GM19238 (cell line): ENCODE results near the gene DHRS4.
A peak's percentile ranks its signal among the peaks of the same experiment; 100 is the strongest.
"Not testable (repeated sequence)": the region's sequence is repeated elsewhere in the genome, so short reads cannot be mapped to it uniquely, and the experiment has no call there.

Source experiments
- DNase-seq: peaks from one replicate; pipeline ENCODE4 v3.0.0; 2011; ENCODE audit warnings: low spot score; ENCODE audit not compliant: insufficient read length

The DHRS4 gene

DNA sequence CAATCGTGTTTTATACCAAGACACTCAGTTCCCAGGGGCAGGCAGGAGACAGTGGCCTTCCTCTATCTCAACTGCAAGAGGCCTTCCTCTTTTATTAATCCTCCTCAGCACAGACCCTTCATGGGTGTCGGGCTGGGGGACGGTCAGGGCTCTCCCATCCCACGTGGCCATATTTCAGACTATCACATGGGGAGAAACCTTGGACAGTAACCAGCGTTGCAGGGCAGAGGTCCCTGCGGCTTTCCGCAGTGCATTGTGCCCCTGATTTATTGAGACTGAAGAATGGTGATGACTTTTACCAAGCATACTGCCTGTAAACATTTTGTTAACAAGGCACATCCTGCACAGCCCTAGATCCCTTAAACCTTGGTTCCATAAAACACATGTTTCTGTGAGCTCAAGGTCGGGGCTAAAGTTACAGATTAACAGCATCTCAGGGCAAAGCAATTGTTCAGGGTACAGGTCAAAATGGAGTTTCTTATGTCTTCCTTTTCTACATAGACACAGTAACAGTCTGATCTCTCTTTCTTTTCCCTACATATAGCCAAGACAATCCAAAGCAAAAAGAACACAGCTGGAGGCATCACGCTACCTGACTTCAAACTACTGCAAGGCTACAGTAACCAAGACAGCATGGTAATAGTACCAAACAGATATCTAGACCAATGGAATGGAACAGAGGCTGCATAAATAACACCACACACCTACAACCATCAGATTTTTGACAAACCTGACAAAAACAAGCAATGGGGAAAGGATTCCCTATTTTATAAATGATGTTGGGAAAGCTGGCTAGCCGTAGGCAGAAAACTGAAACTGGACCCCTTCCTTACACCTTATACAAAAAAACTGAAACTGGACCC is 28.6 kb downstream of the DHRS4 start:
- DNase-seq, result not testable (repeated sequence)

DNA sequence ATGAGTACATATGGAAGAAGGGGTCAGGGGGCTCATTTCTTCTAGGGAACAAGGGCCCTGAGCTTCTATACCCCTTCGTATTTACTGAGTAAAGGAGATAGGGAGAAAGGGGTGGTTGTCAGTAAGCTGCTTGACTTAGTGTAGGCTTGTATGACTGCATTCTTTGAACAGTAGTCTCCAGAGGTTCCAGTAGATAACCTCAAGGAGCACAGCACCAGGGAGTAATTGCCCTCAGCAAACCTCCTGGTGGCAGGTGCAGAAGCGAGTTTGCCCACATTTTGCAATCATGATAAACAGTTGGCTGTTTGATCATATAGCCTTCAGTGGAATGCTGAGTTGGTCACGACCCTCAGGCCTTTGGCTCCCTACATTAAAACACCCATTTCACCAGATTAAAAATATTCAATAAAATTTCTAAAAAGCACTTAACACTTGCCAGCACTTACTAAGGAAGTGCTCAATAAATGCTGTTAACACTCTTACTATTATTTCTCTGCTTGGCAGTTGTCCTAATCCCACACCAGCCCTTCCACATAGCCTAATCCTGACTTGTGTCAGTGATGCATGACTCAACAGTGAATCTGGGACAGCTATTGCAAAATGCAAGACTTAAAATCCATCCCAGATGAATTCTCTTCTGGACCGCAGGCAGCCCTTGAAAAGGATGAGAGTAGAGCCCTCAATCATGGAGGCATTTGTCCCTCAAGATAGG is 31.5 kb downstream of the DHRS4 start:
- DNase-seq, result no peak

DNA sequence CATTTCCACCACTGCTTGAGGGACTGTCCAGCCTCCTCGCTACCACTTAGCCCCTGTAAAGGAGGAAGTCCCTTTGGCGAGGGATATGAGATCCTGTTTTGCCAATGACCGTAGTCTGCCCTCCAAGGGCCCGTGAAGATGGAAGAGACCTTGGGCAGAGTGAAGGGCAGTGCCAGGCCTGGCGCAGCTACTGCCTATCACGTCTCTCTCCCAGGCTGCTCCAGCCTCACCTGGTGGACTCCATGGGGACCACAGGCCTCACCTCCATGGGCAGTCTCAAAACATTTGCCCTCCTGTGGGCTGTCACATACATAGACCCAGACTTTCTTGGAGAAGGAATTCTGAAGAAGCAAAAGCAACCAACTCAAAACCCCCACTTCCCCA is 34.6 kb downstream of the DHRS4 start:
- DNase-seq, result not testable (repeated sequence)

DNA sequence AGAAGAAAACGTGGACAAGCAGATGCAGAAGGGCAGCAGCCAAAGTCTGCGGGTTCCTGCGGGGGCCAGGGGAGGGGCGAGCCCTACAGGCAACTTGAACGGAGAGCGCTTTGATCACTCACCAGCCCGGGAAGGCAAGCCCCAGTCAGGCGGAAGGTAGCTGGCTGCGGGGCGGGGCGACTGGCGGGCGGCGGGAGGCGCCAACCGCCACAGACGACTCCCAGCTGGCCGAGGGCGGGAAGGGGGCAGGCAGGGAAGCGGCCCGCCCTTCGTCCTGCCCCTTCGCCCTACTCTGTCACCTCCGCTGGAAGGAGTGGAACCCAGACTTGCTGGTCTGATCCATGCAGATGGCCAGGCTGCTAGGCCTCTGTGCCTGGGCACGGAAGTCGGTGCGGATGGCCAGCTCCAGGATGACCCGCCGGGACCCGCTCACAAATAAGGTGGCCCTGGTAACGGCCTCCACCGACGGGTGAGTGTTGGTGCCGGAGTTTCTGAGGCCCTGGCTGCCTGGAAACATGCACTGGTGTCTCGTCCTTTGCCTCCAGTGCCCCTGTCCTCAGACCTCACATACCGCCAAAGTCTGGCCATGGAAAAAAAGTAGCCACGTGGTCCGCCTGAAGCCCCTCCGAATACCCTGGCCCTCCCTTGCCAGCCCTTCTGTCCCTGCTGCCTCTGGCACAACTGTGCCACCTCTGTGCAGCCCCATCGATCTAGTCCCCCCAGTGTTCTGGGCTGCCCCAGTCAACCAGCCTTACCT is 35.2 kb downstream of the DHRS4 start, which contains the start of gene DHRS4L2:
Gene DHRS4L2, plus strand, starts transcription at position 323 of the 757 bp plus-strand sequence. Its CDS starts 19 bp downstream, at position 342.
- DNase-seq, result peak; percentile 53

DNA sequence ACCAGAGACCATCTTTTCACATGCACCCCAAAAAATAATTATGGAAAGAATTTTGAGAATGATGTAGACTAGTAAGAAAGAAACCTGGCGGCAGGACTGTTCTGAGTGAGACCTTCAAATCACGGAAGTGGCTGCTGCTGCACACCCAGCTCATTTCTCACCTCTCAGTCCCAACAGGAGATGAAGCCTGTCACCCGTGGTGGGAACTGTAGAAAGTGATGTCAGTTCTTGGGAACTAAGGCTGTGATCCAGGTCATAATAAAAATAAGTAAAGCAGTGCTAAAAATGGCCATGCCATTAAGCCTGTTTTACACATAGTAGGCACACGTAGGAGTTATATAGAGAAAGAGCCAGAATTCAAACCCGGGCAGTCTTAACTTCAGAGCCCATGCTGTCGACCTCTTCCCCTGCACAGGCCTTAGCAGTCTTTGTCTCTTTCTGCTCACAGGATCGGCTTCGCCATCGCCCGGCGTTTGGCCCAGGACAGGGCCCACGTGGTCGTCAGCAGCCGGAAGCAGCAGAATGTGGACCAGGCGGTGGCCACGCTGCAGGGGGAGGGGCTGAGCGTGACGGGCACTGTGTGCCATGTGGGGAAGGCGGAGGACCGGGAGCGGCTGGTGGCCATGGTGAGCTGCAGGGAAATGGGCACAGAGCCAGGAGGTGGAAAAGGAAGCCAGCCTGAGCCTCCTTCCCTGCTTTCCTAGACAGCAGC is 36.3 kb downstream of the DHRS4 start:
- DNase-seq, result peak; percentile 21

DNA sequence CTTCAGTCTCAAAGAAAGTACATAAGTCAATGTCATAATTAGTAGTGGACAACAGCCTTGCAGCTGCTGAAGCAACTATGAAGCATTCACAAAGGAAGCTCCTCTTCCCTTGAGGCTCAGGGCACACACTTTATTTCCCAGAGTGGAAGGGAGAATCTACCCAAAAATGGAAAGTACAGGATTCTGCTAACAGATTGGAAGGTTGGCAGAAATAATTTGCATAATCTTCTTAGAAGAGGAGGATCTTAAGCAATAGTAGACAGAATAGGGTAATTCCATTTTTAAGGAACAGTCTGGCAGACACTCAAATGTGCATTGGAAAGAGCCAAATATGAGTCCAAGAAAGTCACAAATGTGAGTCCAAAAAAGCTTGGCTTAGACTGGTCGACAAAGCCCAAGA is 37.4 kb downstream of the DHRS4 start:
- not testable (repeated sequence) for DNase-seq

DNA sequence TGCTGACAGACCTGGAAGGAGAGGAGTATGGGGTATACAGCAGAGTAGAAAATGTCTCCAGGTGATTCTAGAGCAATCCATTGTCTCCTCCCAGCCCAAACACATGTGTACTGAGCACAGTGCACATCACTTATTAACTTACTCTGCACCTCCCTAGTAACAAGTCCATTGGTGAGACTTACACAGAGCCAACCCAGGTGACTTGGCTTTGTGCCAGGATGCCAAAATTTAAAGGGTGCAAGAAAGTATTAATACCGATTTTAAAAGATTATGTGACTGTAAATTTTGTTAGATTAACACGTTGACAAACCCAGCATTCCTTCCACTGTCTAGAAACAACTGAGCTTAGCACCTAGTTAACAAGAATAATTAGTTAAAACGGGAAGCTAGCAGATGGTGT is 39.5 kb downstream of the DHRS4 start:
- DNase-seq, result not testable (repeated sequence)

DNA sequence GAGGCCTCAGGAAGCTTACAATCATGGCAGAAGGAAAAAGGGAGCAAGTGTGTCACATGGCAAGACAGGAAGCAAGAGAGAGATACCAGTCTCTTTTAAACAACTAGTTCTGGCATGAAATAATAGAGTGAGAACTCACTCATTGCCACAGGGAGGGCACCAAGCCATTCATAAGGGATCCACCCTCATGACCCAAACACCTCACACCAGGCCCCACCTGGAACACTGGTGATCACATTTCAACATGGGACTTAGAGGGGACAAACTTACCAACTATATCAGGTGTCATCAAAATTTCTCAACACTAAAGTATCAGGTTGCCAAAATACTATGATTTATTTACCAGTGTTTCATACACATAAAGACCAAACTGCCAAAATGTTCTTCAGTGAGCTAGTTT is 42.4 kb downstream of the DHRS4 start:
- not testable (repeated sequence) for DNase-seq

DNA sequence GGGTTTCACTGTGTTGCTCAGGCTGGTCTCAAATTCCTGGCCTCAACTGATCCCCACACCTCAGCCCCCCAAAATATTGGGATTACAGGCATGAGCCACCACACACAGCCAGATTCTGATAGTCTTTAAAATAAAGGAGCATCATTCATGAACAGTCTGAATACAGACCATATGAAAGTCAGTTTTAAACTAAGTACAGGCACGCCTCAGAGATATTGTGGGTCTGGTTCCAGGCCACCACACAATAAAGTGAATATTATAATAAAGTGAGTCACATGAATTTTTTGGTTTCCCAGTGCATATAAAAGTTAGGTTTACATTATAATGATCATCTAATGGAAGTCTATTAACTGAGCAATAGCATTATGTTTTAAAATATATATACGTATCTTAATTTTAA is 43.3 kb downstream of the DHRS4 start:
- not testable (repeated sequence) for DNase-seq

DNA sequence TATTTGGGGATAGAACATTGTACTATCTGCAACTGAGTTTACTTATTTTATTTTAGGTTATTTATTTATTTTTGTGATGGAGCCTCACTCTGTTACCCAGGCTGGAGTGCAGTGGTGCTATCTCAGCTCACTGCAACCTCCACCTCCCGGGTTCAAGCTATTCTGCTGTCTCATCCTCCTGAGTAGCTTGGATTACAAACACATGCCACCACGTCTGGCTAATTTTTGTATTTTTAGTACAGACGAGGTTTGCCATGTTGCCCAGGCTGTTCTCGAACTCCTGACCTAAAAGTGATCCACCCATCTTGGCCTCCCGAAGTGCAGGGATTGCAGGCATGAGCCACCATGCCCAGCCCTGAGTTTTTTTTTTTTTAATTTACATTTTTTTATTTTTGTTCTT is 46.1 kb downstream of the DHRS4 start:
- not testable (repeated sequence) for DNase-seq

DNA sequence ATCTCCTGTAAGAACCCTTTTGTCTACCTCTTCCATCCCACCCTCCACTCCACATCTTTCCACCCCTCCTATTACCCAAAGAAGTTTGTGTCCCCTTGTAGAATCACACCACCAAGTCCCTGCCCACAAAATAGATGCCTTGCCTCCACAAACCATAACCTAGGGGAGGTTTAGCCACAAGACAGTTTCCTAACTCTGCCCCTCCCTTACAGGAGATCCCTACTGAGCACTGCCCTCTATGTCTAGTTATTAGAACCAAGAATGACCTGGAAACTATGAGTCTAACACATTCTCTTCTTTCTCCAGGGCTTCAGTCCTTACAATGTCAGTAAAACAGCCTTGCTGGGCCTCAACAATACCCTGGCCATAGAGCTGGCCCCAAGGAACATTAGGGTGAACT is 47.5 kb downstream of the DHRS4 start:
- not testable (repeated sequence) for DNase-seq

DNA sequence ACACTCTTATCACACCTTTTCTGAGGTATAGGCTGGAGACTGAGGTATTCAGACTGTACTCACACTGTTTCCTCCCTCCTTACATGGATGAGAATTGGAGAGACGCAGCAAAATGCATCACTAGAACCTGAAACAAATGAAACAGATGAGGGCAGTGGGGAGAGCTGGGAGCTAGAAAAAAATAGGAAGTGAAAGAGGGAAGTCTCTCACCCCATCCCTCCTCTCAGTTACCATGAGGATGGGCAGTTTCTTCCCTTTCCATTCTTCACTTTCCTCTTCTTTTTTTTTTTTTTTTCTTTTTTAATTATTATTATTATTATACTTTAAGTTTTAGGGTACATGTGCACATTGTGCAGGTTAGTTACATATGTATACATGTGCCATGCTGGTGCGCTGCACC is 48.1 kb downstream of the DHRS4 start:
- DNase-seq, result not testable (repeated sequence)

DNA sequence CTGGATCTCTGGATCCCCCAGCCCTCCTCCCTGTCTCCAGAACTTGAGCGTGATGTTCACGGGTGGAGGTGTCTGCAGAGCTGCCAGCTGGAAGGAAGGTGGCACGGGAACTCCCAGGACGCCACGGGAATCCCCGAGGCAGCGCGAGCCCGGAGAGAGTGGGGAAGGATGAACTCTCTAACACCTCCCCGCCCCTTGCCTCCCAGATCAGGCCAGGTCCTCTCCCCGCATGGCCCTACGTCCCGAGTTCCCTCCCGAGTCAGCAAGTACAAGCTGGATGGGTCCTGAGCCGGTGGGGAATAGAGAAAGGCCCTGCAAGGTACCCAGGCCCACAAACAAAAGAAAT is 52.9 kb downstream of the DHRS4 start:
- not testable (repeated sequence) for DNase-seq

DNA sequence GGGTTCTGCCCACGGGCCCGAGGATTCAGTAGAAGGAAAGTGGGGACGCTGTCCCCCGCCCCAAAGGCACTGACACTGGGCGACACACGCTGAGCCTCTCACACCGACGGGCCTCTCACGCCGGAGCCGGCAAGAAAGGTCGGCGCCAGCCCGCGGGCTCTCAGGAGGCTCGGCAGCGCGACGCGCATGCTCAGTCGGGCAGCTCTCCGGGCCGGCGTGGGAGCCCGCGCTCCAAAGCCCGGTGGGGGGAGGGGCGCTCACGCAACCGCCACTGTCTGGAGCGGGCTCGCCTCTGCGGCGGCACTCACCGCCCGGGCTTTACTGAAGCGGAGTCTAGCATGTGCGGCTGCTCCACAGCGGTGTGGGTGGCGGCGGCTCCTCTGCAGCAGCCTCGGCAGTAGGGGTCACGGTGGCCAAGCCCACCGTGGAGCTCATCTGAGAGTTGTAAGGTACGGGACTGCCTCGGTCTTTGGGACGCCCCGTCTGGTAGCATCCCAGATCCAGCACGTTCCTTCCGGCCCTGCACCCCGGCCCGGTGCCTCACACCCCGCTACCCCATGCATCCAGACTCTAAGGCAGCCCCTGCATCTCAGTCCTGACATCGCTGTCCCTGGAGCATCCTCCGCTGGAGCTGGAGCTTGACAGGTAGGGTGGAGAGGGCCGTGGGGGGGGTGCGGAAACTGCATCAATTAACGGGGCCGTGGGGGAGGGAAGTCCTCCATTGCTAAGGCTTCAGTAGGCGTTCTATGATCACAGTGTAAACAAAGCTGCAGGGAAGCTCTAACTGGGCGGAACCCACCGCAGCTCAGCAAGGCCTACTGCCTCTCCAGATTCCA is 53.5 kb downstream of the DHRS4 start:
- DNase-seq, result not testable (repeated sequence)

DNA sequence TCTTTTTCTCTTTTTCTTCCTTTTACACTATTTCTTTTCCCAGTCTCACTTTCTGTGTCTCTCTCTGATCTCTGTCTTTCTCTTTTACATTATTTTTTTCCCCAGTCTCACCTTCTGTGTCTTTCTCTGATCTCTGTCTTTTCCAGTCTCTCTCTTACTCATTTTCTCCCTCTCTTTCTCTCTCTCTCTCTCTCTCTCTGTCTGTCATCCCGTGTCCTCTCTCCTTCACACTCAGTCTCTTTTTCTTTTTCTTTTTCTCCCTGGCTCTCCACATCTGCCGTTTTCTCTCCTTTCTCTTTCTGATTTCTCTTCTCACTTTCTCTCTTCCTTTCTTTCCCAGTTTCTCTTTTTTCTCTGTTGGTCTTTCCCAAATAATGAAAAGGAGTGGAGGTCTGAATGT is 57.5 kb downstream of the DHRS4 start:
- no peak for DNase-seq

DNA sequence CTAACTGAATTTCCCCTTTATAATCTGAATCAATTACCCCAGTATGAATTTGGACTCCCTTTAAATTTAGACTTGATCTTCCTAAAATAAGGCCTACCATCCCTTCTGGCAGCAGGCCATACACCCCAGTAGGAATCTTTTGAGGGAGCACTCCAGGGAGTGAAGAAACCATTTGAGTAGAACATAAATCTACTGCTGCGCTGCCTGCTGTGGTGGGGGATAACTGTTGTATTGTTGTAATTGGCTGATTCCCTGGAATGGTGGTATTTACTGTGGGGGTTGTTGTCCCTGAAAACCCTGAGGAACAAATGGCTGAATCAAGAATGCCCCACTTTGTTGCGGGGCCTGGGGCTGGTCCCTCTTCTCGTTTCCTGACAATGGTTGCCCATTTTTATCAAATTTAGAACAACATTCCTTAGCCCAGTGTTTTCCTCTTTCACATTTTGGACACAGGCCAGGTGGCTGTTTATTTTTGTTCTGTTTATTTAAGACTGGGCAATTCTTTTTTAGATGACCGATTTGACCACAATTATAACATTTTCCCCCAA is 59.2 kb downstream of the DHRS4 start:
- not testable (repeated sequence) for DNase-seq

DNA sequence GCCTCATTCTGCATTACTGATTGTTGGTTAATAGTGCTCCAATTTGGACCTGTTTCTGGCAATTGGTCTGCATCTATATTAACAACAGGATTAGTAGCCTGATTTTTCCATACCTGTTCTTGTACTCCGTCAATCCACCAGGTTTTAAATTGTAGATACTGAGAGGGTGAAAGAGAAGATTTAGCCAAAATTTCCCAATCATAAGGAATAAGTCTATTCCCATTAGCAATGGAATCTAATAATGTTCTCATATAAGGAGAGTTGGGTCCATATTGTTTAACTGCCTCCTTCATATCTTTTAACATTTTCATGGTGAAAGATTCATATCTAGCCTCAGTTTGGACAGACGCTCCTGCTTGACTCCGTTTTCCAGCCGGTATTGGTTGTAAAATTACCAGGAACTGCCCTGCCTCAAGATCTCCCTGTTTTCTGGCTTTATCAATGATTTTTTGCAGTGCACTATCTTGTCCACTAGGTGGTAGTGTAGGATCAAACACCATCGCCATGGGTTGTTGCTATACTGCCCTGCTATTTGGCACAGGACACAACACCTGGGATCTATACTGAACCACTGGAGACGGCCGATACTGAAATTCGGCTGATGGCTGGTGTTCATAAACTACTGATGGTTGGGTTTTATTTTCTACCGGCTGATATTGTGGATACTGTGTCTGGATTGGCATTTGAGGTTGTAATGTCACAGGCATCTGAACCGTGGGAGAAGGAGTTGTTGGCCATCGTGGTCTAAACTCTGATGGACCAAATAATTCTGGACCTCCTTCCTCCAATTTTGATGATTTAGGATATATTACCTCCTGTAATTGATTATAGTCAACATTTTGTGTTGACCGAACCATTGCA is 60.3 kb downstream of the DHRS4 start:
- DNase-seq, result peak; percentile 47

DNA sequence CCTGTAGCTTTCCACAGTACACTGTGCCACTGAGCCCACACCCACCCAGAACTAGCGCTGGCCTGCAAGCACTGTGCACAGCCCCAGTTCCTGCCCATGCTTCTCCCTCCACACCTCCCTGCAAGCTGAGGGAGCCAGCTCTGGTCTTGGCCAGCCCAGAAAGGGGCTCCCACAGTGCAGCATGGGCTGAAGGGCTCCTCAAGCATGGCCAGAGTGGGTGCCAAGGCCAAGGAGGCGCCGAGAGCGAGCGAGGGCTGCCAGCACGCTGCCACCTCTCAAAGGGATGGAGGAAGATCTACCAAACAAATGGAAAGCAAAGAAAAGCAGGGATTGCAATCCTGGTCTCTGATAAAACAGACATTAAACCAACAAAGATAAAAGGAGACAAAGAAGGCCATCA is 62.2 kb downstream of the DHRS4 start:
- DNase-seq, result not testable (repeated sequence)
